Vagina (tissue), 2 donors: Measurements from ENCODE around the gene TBC1D23.

Experiments
- CTCF ChIP-seq, 3 experiments: fragments of 450-650 bp in 2 of 3; fragments of 200-600 bp in 1 of 3; sonication (generic) in 1 of 3; IDR thresholded peaks; one replicate each; pipeline ENCODE4 v1.5.1; 2017 to 2019; ENCODE audit warnings: antibody characterized with exemption in 3 of 3, mild to moderate bottlenecking in 2 of 3, moderate library complexity in 2 of 3
- POLR2AphosphoS5 ChIP-seq, 2 donors: sonication (generic); formaldehyde crosslinking; IDR thresholded peaks; one replicate each; pipeline ENCODE4 v1.9.0; 2017; ENCODE audit warnings: antibody characterized with exemption in 2 of 2, mild to moderate bottlenecking in 2 of 2, low read depth in 1 of 2; ENCODE audit not compliant: insufficient read depth in 1 of 2

- TF ChIP-seq CTCF (IDR thresholded peaks at IDR 0.05) (no peak), POLR2AphosphoS5 (IDR thresholded peaks at IDR 0.05; ENCODE audit: insufficient read depth in 1 of 2, low read depth in 1 of 2) (no peak)
These were observed 2.8 kb downstream of the TBC1D23 start for GRCh38 chr3:100263583-100263982.
